Neural cell (in vitro differentiated cells): Measurements from ENCODE around the gene ATF7IP2. TPM values are rescaled to one million over a fixed set of nuclear protein-coding genes. Genes with fewer than 3 reads are reported as not detected.

ENCODE experiments used
- H2AFZ ChIP-seq: fragments of 200-600, 300-800 bp; sonication (generic), shearing (Covaris generic); 2 replicates; pipeline ENCODE4 v1.6.0; 2014; ENCODE audit warnings: low read depth, mild to moderate bottlenecking, antibody characterized with exemption, low read length, moderate library complexity
- H3F3A ChIP-seq: fragments of 200-600 bp; shearing (Covaris generic); 2 replicates; pipeline ENCODE4 v1.6.1; 2016; ENCODE audit warnings: mild to moderate bottlenecking, moderate library complexity, mixed read lengths, antibody characterized with exemption, low read length; ENCODE audit not compliant: insufficient read depth, poor library complexity, severe bottlenecking
- H3K27ac ChIP-seq: fragments of 200-600, 300-800 bp; sonication (generic), shearing (Covaris generic); 2 replicates; pipeline ENCODE4 v1.5.1; 2014; ENCODE audit warnings: mild to moderate bottlenecking, low read length, moderate library complexity
- H3K27me3 ChIP-seq: fragments of 300-800, 200-600 bp; sonication (generic), shearing (Covaris generic); 2 replicates; pipeline ENCODE4 v1.6.0; 2014; ENCODE audit warnings: mild to moderate bottlenecking, low read depth, low read length, moderate library complexity; ENCODE audit not compliant: insufficient read depth
- H3K36me3 ChIP-seq: fragments of 300-800, 200-600 bp; sonication (generic), shearing (Covaris generic); 2 replicates; pipeline ENCODE4 v1.5.1; 2014; ENCODE audit warnings: mild to moderate bottlenecking, antibody characterized with exemption, low read length, moderate library complexity; ENCODE audit not compliant: insufficient read depth
- H3K4me2 ChIP-seq: fragments of 300-800, 200-600 bp; sonication (generic), shearing (Covaris generic); 2 replicates; pipeline ENCODE4 v1.6.0; 2014; ENCODE audit warnings: mild to moderate bottlenecking, low read length
- H3K4me3 ChIP-seq: fragments of 300-800, 200-600 bp; sonication (generic), shearing (Covaris generic); 2 replicates; pipeline ENCODE4 v1.5.1; 2014; ENCODE audit warnings: mild to moderate bottlenecking, low read length, moderate library complexity
- H3K79me2 ChIP-seq: fragments of 200-600 bp; shearing (Covaris generic); replicated peaks from 2 replicates; pipeline ENCODE4 v1.6.0; 2014; ENCODE audit warnings: mild to moderate bottlenecking, low read length, moderate library complexity; ENCODE audit not compliant: insufficient read depth
- H3K9ac ChIP-seq: fragments of 300-800, 200-600 bp; sonication (generic), shearing (Covaris generic); 2 replicates; pipeline ENCODE4 v1.6.1; 2016; ENCODE audit warnings: mild to moderate bottlenecking, low read length, mixed read lengths
- H3K9me2 ChIP-seq: fragments of 200-600 bp; shearing (Covaris generic); 2 replicates; pipeline ENCODE4 v1.6.1; 2016; ENCODE audit warnings: mild to moderate bottlenecking, low read length, mixed read lengths; ENCODE audit not compliant: insufficient read depth
- H3K9me3 ChIP-seq: fragments of 200-600, 300-800 bp; sonication (generic), shearing (Covaris generic); 2 replicates; pipeline ENCODE4 v1.6.1; 2016; ENCODE audit warnings: mild to moderate bottlenecking, mixed run types, low read length, moderate library complexity, mixed read lengths
- H4K20me1 ChIP-seq: fragments of 200-600 bp; shearing (Covaris generic); 2 replicates; pipeline ENCODE4 v1.6.1; 2016; ENCODE audit warnings: mild to moderate bottlenecking, mixed run types; ENCODE audit not compliant: insufficient read depth
- CTCF ChIP-seq: fragments of 450-650 bp; IDR thresholded peaks from 2 replicates; pipeline ENCODE4 v1.5.1; 2014; ENCODE audit warnings: antibody characterized with exemption, mild to moderate bottlenecking, moderate library complexity; ENCODE audit not compliant: poor library complexity, severe bottlenecking
- EP300 ChIP-seq: fragments of 450-650 bp; conservative IDR thresholded peaks from 2 replicates; pipeline ENCODE4 v1.6.1; 2014; ENCODE audit warnings: antibody characterized with exemption, mild to moderate bottlenecking, moderate library complexity; ENCODE audit not compliant: poor library complexity, severe bottlenecking
- EZH2 ChIP-seq: fragments of 200-600, 300-800 bp; shearing (Covaris generic), sonication (generic); IDR thresholded peaks from 2 replicates; pipeline ENCODE4 v1.6.1; 2014; ENCODE audit warnings: antibody characterized with exemption, low read length, borderline replicate concordance, mild to moderate bottlenecking; ENCODE audit not compliant: insufficient read depth, poor library complexity, severe bottlenecking
- MXI1 ChIP-seq: fragments of 450-650 bp; conservative IDR thresholded peaks from 2 replicates; pipeline ENCODE4 v1.6.1; 2014; ENCODE audit warnings: antibody characterized with exemption, mild to moderate bottlenecking; ENCODE audit not compliant: poor library complexity, severe bottlenecking
- POLR2AphosphoS5 ChIP-seq: IDR thresholded peaks from 2 replicates; pipeline ENCODE4 v1.6.1; 2012
- RAD21 ChIP-seq: fragments of 450-650 bp; conservative IDR thresholded peaks from 2 replicates; pipeline ENCODE4 v1.6.1; 2014; ENCODE audit warnings: antibody characterized with exemption, mild to moderate bottlenecking, moderate library complexity
- REST ChIP-seq: IDR thresholded peaks from 2 replicates; pipeline ENCODE4 v1.6.1; 2012; ENCODE audit warnings: borderline replicate concordance
- SMC3 ChIP-seq: fragments of 450-650 bp; conservative IDR thresholded peaks from 2 replicates; pipeline ENCODE4 v1.6.1; 2014; ENCODE audit warnings: antibody characterized with exemption, mild to moderate bottlenecking, moderate library complexity; ENCODE audit not compliant: poor library complexity
- TAF1 ChIP-seq: IDR thresholded peaks from 2 replicates; pipeline ENCODE4 v1.6.1; 2012; ENCODE audit warnings: low read depth
- polyA plus RNA-seq: library from polyadenylated mRNA; depleted of rRNA; stranded (reverse); fragments of >200 nt; gene quantifications from 2 replicates; pipeline ENCODE4 v1.2.3, GENCODE V29; 2014

ATF7IP2 gene
- polyA plus RNA-seq, 1 donor from 2014 or later: 20.9 TPM

GRCh38 chr16:10525214-10525825 lies 139.5 kb downstream of the ATF7IP2 start:
- H3K4me2 ChIP-seq: no peak overlapping the region
- no peaks in the 10 kb centered on the region for H3K79me2 ChIP-seq
- no peak overlapping the region for H2AFZ ChIP-seq
- H3K9me2 ChIP-seq: no peaks in the 10 kb centered on the region
- H4K20me1 ChIP-seq: no peaks in the 10 kb centered on the region
- H3K27ac ChIP-seq: no peak overlapping the region
- H3K36me3 ChIP-seq: no peaks in the 10 kb centered on the region
- TF ChIP-seq SMC3 (no peak), POLR2AphosphoS5 (no peak), EP300 (no peak), RAD21 (no peak), TAF1 (no peak), EZH2 (no peak), REST (no peak), CTCF (no peak)
- no peak overlapping the region for H3K9ac ChIP-seq
- no peak overlapping the region for H3K4me3 ChIP-seq
- no peaks in the 10 kb centered on the region for H3F3A ChIP-seq
- no peaks in the 10 kb centered on the region for H3K27me3 ChIP-seq
- H3K9me3 ChIP-seq: no peaks in the 10 kb centered on the region

GRCh38 chr16:10526962-10527361 lies 141.1 kb downstream of the ATF7IP2 start:
- Histone ChIP-seq H3K9me2 (no peaks in the 10 kb centered on the region), H2AFZ (no peak overlapping the region), H3K27ac (no peak overlapping the region), H3F3A (no peaks in the 10 kb centered on the region), H3K9ac (no peak overlapping the region), H4K20me1 (no peaks in the 10 kb centered on the region), H3K79me2 (no peaks in the 10 kb centered on the region), H3K36me3 (no peaks in the 10 kb centered on the region), H3K9me3 (no peaks in the 10 kb centered on the region), H3K4me3 (no peak overlapping the region), H3K27me3 (no peaks in the 10 kb centered on the region), H3K4me2 (no peak overlapping the region)
- TF ChIP-seq EP300 (no peak), RAD21 (no peak), SMC3 (no peak), CTCF (no peak), POLR2AphosphoS5 (no peak), TAF1 (no peak), REST (no peak), EZH2 (no peak), MXI1 (no peak)
